ENCODE results near the gene NEDD8.

Gene NEDD8

GRCh38 chr14:24172871-24173281, 59.3 kb downstream of the NEDD8 start:
- Mint-ChIP-seq H3K27me3 (ENCODE audit: low read depth, poor library complexity) (peaks cover 14% of the 10 kb centered on the region), H3K36me3 (ENCODE audit: low read depth) (peaks cover 39% of the 10 kb centered on the region), H3K4me1 (peaks cover 39% of the 10 kb centered on the region), H3K9me3 (no peaks in the 10 kb centered on the region), H3K4me3 (peak overlapping the region; percentile 84), H3K27ac (no peak overlapping the region)
- TF ChIP-seq, protein P1, sequence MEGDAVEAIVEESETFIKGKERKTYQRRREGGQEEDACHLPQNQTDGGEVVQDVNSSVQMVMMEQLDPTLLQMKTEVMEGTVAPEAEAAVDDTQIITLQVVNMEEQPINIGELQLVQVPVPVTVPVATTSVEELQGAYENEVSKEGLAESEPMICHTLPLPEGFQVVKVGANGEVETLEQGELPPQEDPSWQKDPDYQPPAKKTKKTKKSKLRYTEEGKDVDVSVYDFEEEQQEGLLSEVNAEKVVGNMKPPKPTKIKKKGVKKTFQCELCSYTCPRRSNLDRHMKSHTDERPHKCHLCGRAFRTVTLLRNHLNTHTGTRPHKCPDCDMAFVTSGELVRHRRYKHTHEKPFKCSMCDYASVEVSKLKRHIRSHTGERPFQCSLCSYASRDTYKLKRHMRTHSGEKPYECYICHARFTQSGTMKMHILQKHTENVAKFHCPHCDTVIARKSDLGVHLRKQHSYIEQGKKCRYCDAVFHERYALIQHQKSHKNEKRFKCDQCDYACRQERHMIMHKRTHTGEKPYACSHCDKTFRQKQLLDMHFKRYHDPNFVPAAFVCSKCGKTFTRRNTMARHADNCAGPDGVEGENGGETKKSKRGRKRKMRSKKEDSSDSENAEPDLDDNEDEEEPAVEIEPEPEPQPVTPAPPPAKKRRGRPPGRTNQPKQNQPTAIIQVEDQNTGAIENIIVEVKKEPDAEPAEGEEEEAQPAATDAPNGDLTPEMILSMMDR (IDR thresholded peaks at IDR 0.05) = no peak
- DNase-seq = no peak

GRCh38 chr14:24172261-24172860, 59.8 kb downstream of the NEDD8 start:
- H3K4me1 Mint-ChIP-seq = peaks cover 39% of the 10 kb centered on the region

GRCh38 chr14:24171422-24172260, 60.5 kb downstream of the NEDD8 start, which contains the start of gene REC8:
Gene REC8, plus strand, starts transcription at chr14:24172080. Its CDS starts 473 bp downstream, at chr14:24172553.
- peaks cover 39% of the 10 kb centered on the region for H3K4me1 Mint-ChIP-seq
- H3K36me3 Mint-ChIP-seq (ENCODE audit: low read depth) = peaks cover 39% of the 10 kb centered on the region
- H3K9me3 Mint-ChIP-seq = no peaks in the 10 kb centered on the region
- H3K4me3 Mint-ChIP-seq = peak within 1 kb of the TSS; percentile 84
- peak; percentile 85 for DNase-seq
- H3K27ac Mint-ChIP-seq = peak within 1 kb of the TSS; percentile 94
- H3K27me3 Mint-ChIP-seq (ENCODE audit: low read depth, poor library complexity) = peaks cover 14% of the 10 kb centered on the region
- TF ChIP-seq, protein P1 (IDR thresholded peaks at IDR 0.05) = no peak

More at GRCh38 chr14:24172261-24172860, 59.8 kb downstream of the NEDD8 start:
- no peak for DNase-seq
- TF ChIP-seq, protein P1 (IDR thresholded peaks at IDR 0.05) = no peak
- peaks cover 14% of the 10 kb centered on the region for H3K27me3 Mint-ChIP-seq (ENCODE audit: low read depth, poor library complexity)
- H3K27ac Mint-ChIP-seq = no peak overlapping the region
- peaks cover 41% of the 10 kb centered on the region for H3K36me3 Mint-ChIP-seq (ENCODE audit: low read depth)
- peak overlapping the region; percentile 84 for H3K4me3 Mint-ChIP-seq
- no peaks in the 10 kb centered on the region for H3K9me3 Mint-ChIP-seq

DNA sequence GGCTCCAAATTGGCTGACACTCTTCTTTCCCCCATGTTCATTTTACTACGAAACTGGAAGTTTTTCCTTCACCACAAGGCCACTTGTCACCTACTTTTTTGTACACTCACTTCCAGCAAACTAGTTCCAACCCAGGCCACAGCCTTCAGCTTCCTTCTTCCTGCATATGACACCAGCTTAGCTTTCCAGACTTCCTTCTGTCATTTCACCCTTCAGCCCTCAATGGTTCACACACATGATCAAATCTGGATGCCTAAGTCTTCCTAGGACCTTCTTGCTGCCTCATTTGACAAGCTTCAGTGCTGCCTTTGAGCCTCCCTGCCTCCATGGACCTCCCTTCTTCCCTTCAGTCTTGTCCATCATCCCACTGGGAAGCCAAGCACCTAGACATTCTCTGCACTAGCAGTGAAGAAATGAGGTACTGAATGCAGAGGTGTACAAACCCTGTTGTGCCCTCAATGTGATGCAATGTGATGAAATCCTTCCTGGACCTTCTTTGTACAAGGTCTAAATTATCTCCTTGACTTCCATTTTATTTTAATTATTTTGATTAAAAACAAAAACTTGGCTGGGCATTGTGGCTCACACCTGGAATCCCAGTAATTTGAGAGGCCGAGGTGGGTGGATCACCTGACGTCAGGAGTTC, 64.6 kb downstream of the NEDD8 start:
- H3K4me1 Mint-ChIP-seq = peaks cover 24% of the 10 kb centered on the region
- TF ChIP-seq, protein P1 (IDR thresholded peaks at IDR 0.05) = no peak
- H3K27ac Mint-ChIP-seq = peak overlapping the region; percentile 26

More for the DNA sequence above, 64.6 kb downstream of the NEDD8 start:
- peaks cover 11% of the 10 kb centered on the region for H3K27me3 Mint-ChIP-seq (ENCODE audit: low read depth, poor library complexity)
- H3K9me3 Mint-ChIP-seq = no peaks in the 10 kb centered on the region
- H3K4me3 Mint-ChIP-seq = no peak overlapping the region
- H3K36me3 Mint-ChIP-seq (ENCODE audit: low read depth) = peaks cover 42% of the 10 kb centered on the region
- no peak for DNase-seq

Measured in nephron progenitor cell (in vitro differentiated cells).